ENCODE data around the gene UGT1A8. TPM values are rescaled to one million over a fixed set of nuclear protein-coding genes. Genes with fewer than 3 reads are reported as not detected.

The UGT1A8 gene
- total and polyA plus RNA-seq, 2 donors (not counting 3 experiments of a cell fraction or from before 2014, with no cell fraction given): not detected

GRCh38 chr2:233718552-233718951 lies 101.1 kb downstream of the UGT1A8 start, which contains the start of gene UGT1A4:
Gene UGT1A4 (plus strand): TSS chr2:233718736. CDS start chr2:233718821, 85 bp downstream.
- Histone ChIP-seq H2AFZ (ENCODE audit: low read depth, low read length) (no peak within 1 kb of the TSS), H3K27ac (ENCODE audit: insufficient read depth, low read depth, low read length) (no peak within 1 kb of the TSS), H3K27me3 (ENCODE audit: control insufficient read depth in 2 of 2, insufficient read depth in 2 of 2, low read length in 2 of 2) (peaks cover 0 to 8% of the 10 kb centered on the region in 2 experiments), H3K4me3 (replicated peaks in 1 of 3; ENCODE audit: insufficient read depth in 1 of 3, low read depth in 1 of 3, low read length in 3 of 3) (no peak within 1 kb of the TSS), H3K79me2 (ENCODE audit: control insufficient read depth, insufficient read depth, low read length) (no peaks in the 10 kb centered on the region), H3K9me3 (replicated peaks; ENCODE audit: control insufficient read depth, insufficient read depth, low read length) (no peaks in the 10 kb centered on the region), H3K36me3 (ENCODE audit: control insufficient read depth in 2 of 2, extremely low read depth in 1 of 2, insufficient read depth in 2 of 2, low read length in 2 of 2) (no peaks in the 10 kb centered on the region), H4K20me1 (replicated peaks; ENCODE audit: control insufficient read depth, extremely low read depth, insufficient read depth, low read length) (no peaks in the 10 kb centered on the region), H3K4me1 (ENCODE audit: control insufficient read depth, extremely low read depth, insufficient read depth, low read length) (no peaks in the 10 kb centered on the region), H3K9me1 (replicated peaks; ENCODE audit: control insufficient read depth, extremely low read depth, insufficient read depth, low read length) (no peaks in the 10 kb centered on the region), H3K4me2 (ENCODE audit: insufficient read depth, low read length) (no peak within 1 kb of the TSS), H3K9ac (replicated peaks; ENCODE audit: extremely low read depth, insufficient read depth, low read length) (no peak within 1 kb of the TSS)
- FAIRE-seq: no peak
- dilution Hi-C loops (cut with MboI; ENCODE audit: extremely low pct_ligation_motif_present, low sequenced_read_pairs) (no loop called here), intact Hi-C loops (cut with micrococcal nuclease) (no loop called here)
- TF ChIP-seq MYC (IDR thresholded peaks at IDR 0.05; ENCODE audit: low read depth, low read length) (no peak), CTCF (IDR thresholded peaks at IDR 0.05; ENCODE audit: extremely low read depth in 1 of 2, insufficient read depth in 1 of 2, low read depth in 1 of 2, low read length in 2 of 2) (no peak), POLR2A (IDR thresholded peaks at IDR 0.05; ENCODE audit: low read depth, low read length) (no peak), JUN (IDR thresholded peaks at IDR 0.05; ENCODE audit: borderline replicate concordance, insufficient read depth, insufficient read length, low read depth) (no peak), POLR2AphosphoS5 (IDR thresholded peaks at IDR 0.05; ENCODE audit: insufficient read depth, low read depth, low read length) (no peak), MAX (IDR thresholded peaks at IDR 0.05; ENCODE audit: insufficient read depth, insufficient read length) (no peak), EZH2 (IDR thresholded peaks at IDR 0.05; ENCODE audit: borderline replicate concordance, low read depth, low read length, severe bottlenecking) (no peak), FOS (IDR thresholded peaks at IDR 0.05; ENCODE audit: borderline replicate concordance, insufficient read depth, low read length) (no peak), GATA2 (IDR thresholded peaks at IDR 0.05; ENCODE audit: insufficient read depth, insufficient read length, low read depth, low read length) (no peak)
- no peak for DNase-seq (ENCODE audit: low read depth, low spot score)
- ChIA-PET CTCF (interaction anchor here (0.7 kb wide), 1 partner anchor 314 kb away, joined by 3 read pairs; no protein-coding TSS in a partner anchor), POLR2A (no interaction called here)
- no TSS peak for BruUV-seq (replicated peaks)

All from endothelial cell of umbilical vein (primary cell).